Measurements from ENCODE around the gene ZNF597. TPM values are rescaled to one million over a fixed set of nuclear protein-coding genes. Genes with fewer than 3 reads are reported as not detected.

Gene ZNF597
- total and polyA plus RNA-seq, 4 donors, result 1.5 to 4.2 (median 2.4) TPM

DNA sequence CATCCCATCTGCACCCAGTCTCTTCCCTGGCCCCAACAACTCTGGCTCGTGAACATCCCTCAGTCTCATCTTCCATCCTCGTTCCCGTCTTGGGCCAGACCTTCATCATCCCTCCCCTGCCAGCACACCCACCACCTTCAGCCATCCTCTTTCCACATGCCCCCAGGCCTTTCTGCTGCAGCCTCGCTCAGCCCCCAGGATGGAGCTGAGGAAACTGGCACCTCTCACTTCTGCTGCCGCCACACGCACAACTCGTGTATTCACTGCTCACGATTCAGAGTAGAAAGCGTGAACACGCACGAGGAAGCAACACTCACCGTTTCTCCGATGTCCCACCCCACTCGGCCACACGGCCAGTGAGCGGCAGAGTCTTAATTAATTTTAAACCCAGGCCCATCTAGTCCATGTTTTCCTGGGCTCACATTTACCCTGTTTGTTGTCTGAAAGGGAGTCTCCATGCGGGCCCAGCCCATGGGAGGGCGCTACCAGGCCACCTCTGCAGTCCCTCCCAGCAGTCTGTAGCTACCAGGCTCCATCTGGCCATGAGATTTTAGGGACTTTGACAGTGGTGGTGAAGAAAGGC is 39.4 kb upstream of the ZNF597 start:
- no peaks in the 10 kb centered on the region for H3K9me3 ChIP-seq (ENCODE audit: control insufficient read depth in 4 of 4, insufficient read depth in 3 of 4, low read length in 3 of 4)
- TF ChIP-seq, protein P1, sequence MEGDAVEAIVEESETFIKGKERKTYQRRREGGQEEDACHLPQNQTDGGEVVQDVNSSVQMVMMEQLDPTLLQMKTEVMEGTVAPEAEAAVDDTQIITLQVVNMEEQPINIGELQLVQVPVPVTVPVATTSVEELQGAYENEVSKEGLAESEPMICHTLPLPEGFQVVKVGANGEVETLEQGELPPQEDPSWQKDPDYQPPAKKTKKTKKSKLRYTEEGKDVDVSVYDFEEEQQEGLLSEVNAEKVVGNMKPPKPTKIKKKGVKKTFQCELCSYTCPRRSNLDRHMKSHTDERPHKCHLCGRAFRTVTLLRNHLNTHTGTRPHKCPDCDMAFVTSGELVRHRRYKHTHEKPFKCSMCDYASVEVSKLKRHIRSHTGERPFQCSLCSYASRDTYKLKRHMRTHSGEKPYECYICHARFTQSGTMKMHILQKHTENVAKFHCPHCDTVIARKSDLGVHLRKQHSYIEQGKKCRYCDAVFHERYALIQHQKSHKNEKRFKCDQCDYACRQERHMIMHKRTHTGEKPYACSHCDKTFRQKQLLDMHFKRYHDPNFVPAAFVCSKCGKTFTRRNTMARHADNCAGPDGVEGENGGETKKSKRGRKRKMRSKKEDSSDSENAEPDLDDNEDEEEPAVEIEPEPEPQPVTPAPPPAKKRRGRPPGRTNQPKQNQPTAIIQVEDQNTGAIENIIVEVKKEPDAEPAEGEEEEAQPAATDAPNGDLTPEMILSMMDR (IDR thresholded peaks at IDR 0.05; ENCODE audit: control extremely low read depth, extremely low read depth), result no peak
- peaks cover 0 to 3% (median 0%) of the 10 kb centered on the region in 5 donors for H3K4me1 ChIP-seq (ENCODE audit: control insufficient read depth in 5 of 5, insufficient read depth in 5 of 5, low read length in 5 of 5)
- peaks cover 6 to 66% (median 21%) of the 10 kb centered on the region in 4 donors for H3K36me3 ChIP-seq (ENCODE audit: control insufficient read depth in 4 of 4, insufficient read depth in 4 of 4, low read length in 4 of 4)
- ATAC-seq (ENCODE audit: insufficient read depth, low FRiP score) (no peak), DNase-seq (no peak)
- no peaks in the 10 kb centered on the region for H3K27me3 ChIP-seq (ENCODE audit: control insufficient read depth in 3 of 3, insufficient read depth in 3 of 3, low read length in 2 of 3)
- H3K27ac ChIP-seq (ENCODE audit: low read depth in 1 of 2, low read length in 1 of 2), result no peak overlapping the region
- H3K4me3 ChIP-seq, result no peak overlapping the region
- no peak overlapping the region for H3K9ac ChIP-seq (ENCODE audit: insufficient read depth in 1 of 2, low read length in 2 of 2)
- 95 to 96% methylated on average over 18 of the region's 18 CpGs for WGBS, 2 donors

DNA sequence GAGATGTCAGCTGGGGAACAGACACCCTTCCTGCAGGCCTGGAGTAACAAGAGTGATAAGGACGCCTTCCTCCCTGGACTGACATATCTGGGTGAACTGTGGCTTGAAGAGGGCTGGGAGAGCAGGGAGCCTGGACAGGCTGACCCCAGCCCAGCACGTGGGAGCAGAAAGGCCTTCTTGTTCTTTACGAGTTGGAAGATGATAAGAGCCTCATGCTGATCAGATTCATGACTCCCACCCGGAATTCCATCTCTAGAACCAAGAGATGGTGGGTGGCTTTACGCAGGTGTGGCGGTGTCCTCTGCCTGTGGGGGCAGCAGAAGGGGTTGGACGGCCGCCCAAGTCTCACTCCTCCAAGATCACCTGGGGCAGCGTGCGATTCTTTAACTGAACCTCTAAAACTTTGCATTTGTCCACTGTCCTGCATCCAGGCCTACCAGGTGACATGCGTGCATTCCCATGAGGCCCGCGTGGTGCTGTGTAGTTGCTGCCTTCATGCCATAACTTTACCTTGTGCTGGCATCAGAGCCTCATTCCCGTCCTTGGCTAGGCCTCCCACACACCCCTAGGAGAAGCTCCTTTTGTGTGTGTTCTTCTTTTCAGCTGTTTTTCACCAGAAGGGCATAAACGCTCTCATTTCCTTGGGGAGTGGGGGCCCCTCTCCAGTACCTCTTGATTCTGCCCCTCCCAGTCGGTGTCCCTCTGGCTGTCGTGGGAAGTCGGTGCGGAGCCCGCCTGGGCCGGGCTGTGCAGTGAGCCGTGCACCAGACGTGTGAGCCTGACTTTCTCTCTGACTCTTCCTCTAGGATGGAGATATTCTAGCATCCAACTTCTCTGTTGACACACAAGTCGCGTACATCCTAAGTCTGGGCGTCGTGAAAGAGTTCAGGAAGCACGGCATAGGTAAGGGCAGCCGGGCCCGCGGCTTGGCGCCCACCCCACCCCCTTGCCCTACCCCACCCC is 38.7 kb upstream of the ZNF597 start:
- DNase-seq, result no peak
- no peak overlapping the region for H3K9ac ChIP-seq (ENCODE audit: insufficient read depth in 1 of 2, low read length in 2 of 2)
- peaks cover 0 to 3% (median 0%) of the 10 kb centered on the region in 5 donors for H3K4me1 ChIP-seq (ENCODE audit: control insufficient read depth in 5 of 5, insufficient read depth in 5 of 5, low read length in 5 of 5)
- TF ChIP-seq, protein P1 (IDR thresholded peaks at IDR 0.05; ENCODE audit: control extremely low read depth, extremely low read depth), result no peak
- peaks cover 6 to 64% (median 21%) of the 10 kb centered on the region in 4 donors for H3K36me3 ChIP-seq (ENCODE audit: control insufficient read depth in 4 of 4, insufficient read depth in 4 of 4, low read length in 4 of 4)
- H3K27ac ChIP-seq (ENCODE audit: low read depth in 1 of 2, low read length in 1 of 2), result no peak overlapping the region
- 92 to 95% methylated on average over 32 of the region's 32 CpGs for WGBS, 2 donors
- no peaks in the 10 kb centered on the region for H3K27me3 ChIP-seq (ENCODE audit: control insufficient read depth in 3 of 3, insufficient read depth in 3 of 3, low read length in 2 of 3)
- ATAC-seq (ENCODE audit: insufficient read depth, low FRiP score), result no peak
- no peak overlapping the region for H3K4me3 ChIP-seq
- no peaks in the 10 kb centered on the region for H3K9me3 ChIP-seq (ENCODE audit: control insufficient read depth in 4 of 4, insufficient read depth in 3 of 4, low read length in 3 of 4)

DNA sequence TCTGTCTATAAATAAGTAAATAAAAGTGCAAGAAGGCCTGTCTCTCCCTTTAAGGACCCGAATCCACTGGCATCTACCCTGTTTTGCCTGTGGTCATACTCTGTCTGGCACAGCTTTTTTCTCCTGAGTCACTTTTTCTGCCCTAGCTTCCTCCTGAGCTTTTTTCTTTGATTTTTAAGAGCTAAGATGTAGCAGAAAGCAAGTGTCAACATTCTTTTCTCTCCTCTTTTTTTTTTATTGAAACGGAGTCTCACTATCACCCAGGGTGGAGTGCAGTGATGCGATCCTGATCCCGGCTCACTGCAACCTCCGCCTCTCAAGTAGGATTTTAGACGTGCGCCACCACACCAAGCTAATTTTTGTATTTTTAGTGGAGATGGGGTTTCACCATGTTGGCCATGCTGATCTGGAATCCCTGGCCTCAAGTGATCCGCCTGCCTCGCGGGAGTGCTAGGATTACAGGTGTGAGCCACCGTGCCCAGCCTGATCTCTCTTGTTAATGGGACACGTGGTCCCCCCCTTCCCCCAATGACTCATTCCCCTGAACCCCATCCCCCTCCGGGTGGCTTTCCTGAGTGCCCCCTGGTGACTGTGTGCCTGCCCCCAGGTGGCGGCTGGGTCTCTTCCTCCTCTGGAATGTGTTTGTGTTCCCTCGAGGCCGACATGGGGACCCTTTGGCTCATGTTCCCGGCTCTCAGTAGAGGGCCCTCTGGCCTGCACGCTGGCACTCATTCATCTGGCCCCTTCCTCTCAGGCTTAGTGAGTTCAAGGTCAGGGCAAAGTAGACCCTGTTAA is 37.8 kb upstream of the ZNF597 start:
- ATAC-seq (ENCODE audit: insufficient read depth, low FRiP score) (no peak), DNase-seq (no peak)
- no peaks in the 10 kb centered on the region for H3K9me3 ChIP-seq (ENCODE audit: control insufficient read depth in 4 of 4, insufficient read depth in 3 of 4, low read length in 3 of 4)
- no peaks in the 10 kb centered on the region for H3K27me3 ChIP-seq (ENCODE audit: control insufficient read depth in 3 of 3, insufficient read depth in 3 of 3, low read length in 2 of 3)
- no peak overlapping the region for H3K9ac ChIP-seq (ENCODE audit: insufficient read depth in 1 of 2, low read length in 2 of 2)
- 73 to 77% methylated on average over 18 of the region's 18 CpGs for WGBS, 2 donors
- TF ChIP-seq, protein P1 (IDR thresholded peaks at IDR 0.05; ENCODE audit: control extremely low read depth, extremely low read depth), result no peak
- peaks cover 0 to 3% (median 2%) of the 10 kb centered on the region in 5 donors for H3K4me1 ChIP-seq (ENCODE audit: control insufficient read depth in 5 of 5, insufficient read depth in 5 of 5, low read length in 5 of 5)
- no peak overlapping the region for H3K4me3 ChIP-seq
- peaks cover 6 to 56% (median 21%) of the 10 kb centered on the region in 4 donors for H3K36me3 ChIP-seq (ENCODE audit: control insufficient read depth in 4 of 4, insufficient read depth in 4 of 4, low read length in 4 of 4)
- H3K27ac ChIP-seq (ENCODE audit: low read depth in 1 of 2, low read length in 1 of 2), result no peak overlapping the region

Data from lung (tissue), 12 donors.